GM19463 (cell line): Measurements from ENCODE around the gene HDC.

Experiments used
- ATAC-seq: cut with Tn5 transposase; IDR thresholded peaks from one replicate; pipeline ENCODE4 v1.9.1; 2021; ENCODE audit warnings: mild to moderate bottlenecking, moderate library complexity; ENCODE audit not compliant: unreplicated experiment

HDC gene

GRCh38 chr15:50265620-50266019 lies at the start of gene HDC:
TSS of gene HDC (minus strand) at chr15:50265726. CDS start at chr15:50265623, 103 bp downstream.
- ATAC-seq = no peak

- ATAC-seq = no peak
Measured at GRCh38 chr15:50312636-50313035, 47.1 kb upstream of the HDC start.

GRCh38 chr15:50307799-50308198 lies 42.3 kb upstream of the HDC start:
- ATAC-seq = no peak

- ATAC-seq = no peak
Measured at GRCh38 chr15:50304836-50305235, 39.3 kb upstream of the HDC start.

GRCh38 chr15:50302581-50302980 lies 37.1 kb upstream of the HDC start:
- no peak for ATAC-seq

- no peak for ATAC-seq
Measured at GRCh38 chr15:50298340-50298739, 32.8 kb upstream of the HDC start.

GRCh38 chr15:50295966-50296365 lies 30.4 kb upstream of the HDC start:
- no peak for ATAC-seq

- ATAC-seq = no peak
Measured at GRCh38 chr15:50289749-50290148, 24.2 kb upstream of the HDC start.

- no peak for ATAC-seq
Measured at GRCh38 chr15:50287324-50288116, 22.0 kb upstream of the HDC start.

GRCh38 chr15:50281427-50281826 lies 15.9 kb upstream of the HDC start:
- ATAC-seq = no peak

GRCh38 chr15:50280271-50280670 lies 14.7 kb upstream of the HDC start:
- ATAC-seq = no peak

GRCh38 chr15:50278496-50278895 lies 13.0 kb upstream of the HDC start:
- ATAC-seq = no peak

- no peak for ATAC-seq
Measured at GRCh38 chr15:50277370-50277769, 11.8 kb upstream of the HDC start.

- no peak for ATAC-seq
Measured at GRCh38 chr15:50275908-50276307, 10.4 kb upstream of the HDC start.

GRCh38 chr15:50275091-50275490 lies 9.6 kb upstream of the HDC start:
- no peak for ATAC-seq

- ATAC-seq = no peak
Measured at GRCh38 chr15:50267577-50267976, 2.1 kb upstream of the HDC start.

GRCh38 chr15:50262533-50262932 lies 3.0 kb downstream of the HDC start:
- no peak for ATAC-seq

- no peak for ATAC-seq
Measured at GRCh38 chr15:50261981-50262380, 3.5 kb downstream of the HDC start.

- peak; percentile 61 for ATAC-seq
Measured at GRCh38 chr15:50260969-50261496, 4.5 kb downstream of the HDC start.

GRCh38 chr15:50259276-50259675 lies 6.2 kb downstream of the HDC start:
- no peak for ATAC-seq

- ATAC-seq = no peak
Measured at GRCh38 chr15:50257924-50258323, 7.6 kb downstream of the HDC start.

- no peak for ATAC-seq
Measured at GRCh38 chr15:50257332-50257731, 8.2 kb downstream of the HDC start.
